ENCODE results near the gene ADAMTS5. TPM values are rescaled to one million over a fixed set of nuclear protein-coding genes. Genes with fewer than 3 reads are reported as not detected.

The ADAMTS5 gene
- total RNA-seq, 2 donors from 2014 or later, result not detected

GRCh38 chr21:26939601-26940111 is 27.2 kb downstream of the ADAMTS5 start:
- Mint-ChIP-seq H3K27me3 (ENCODE audit: low read depth) (peaks cover 7% of the 10 kb centered on the region), H3K36me3 (ENCODE audit: insufficient read depth in 2 of 2) (no peaks in the 10 kb centered on the region), H3K27ac (no peak overlapping the region), H3K9me3 (peaks cover 0 to 2% of the 10 kb centered on the region in 2 donors), H3K4me3 (no peak overlapping the region), H3K4me1 (ENCODE audit: low read depth) (no peaks in the 10 kb centered on the region)
- ATAC-seq (replicated peaks in 1 of 2), result no peak
- no peak for DNase-seq

DNA sequence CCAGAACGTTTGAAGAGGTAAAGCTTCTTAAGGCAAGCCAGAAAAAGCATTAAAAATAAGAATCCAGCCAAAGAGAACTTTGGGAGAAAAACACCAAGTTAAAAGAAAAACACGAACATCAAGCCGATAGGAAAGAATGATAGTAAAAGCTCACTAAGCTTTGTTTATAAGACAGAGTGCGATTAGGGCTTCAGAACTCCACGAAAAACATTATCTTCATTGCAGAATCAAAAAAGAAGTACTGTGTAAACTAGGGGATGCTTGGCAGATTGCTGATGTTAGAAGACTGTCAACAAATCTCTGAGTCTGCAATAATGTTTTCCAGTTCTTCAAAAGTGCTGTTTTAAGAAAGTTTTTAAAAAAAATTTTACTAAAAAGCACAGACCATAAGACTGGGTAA is 30.2 kb downstream of the ADAMTS5 start:
- no peak for DNase-seq
- Mint-ChIP-seq H3K36me3 (ENCODE audit: insufficient read depth in 2 of 2) (no peaks in the 10 kb centered on the region), H3K4me1 (ENCODE audit: low read depth) (no peaks in the 10 kb centered on the region), H3K27me3 (ENCODE audit: low read depth) (no peaks in the 10 kb centered on the region), H3K27ac (no peak overlapping the region), H3K9me3 (peaks cover 0 to 2% of the 10 kb centered on the region in 2 donors), H3K4me3 (no peak overlapping the region)
- ATAC-seq (replicated peaks in 1 of 2), result no peak

GRCh38 chr21:26935977-26936376 is 30.9 kb downstream of the ADAMTS5 start:
- no peaks in the 10 kb centered on the region for H3K27me3 Mint-ChIP-seq (ENCODE audit: low read depth)

DNA sequence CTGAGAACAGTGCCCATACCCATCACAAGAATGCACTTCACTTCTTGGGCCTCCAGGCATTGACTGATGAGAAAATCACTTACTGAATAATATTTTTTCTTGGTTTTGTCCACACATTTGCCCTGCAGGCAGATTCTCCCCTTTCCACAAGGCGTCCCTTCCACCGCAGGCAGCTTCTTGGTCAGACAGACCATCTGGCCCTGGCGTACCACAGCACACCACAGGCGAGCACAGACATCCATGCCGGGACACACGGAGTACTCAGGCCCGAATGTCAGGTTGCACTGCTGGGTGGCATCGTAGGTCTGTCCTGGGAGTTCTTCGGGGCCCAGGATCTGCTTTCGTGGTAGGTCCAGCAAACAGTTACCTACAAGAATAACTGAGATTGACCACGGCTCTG is 32.5 kb downstream of the ADAMTS5 start:
- Mint-ChIP-seq H3K27me3 (ENCODE audit: low read depth) (no peaks in the 10 kb centered on the region), H3K36me3 (ENCODE audit: insufficient read depth in 2 of 2) (no peaks in the 10 kb centered on the region), H3K4me1 (ENCODE audit: low read depth) (no peaks in the 10 kb centered on the region), H3K9me3 (peaks cover 0 to 2% of the 10 kb centered on the region in 2 donors), H3K27ac (no peak overlapping the region), H3K4me3 (no peak overlapping the region)
- no peak for DNase-seq
- ATAC-seq (replicated peaks in 1 of 2), result no peak

More at GRCh38 chr21:26935977-26936376, 30.9 kb downstream of the ADAMTS5 start:
- Mint-ChIP-seq H3K36me3 (ENCODE audit: insufficient read depth in 2 of 2) (no peaks in the 10 kb centered on the region), H3K27ac (no peak overlapping the region), H3K4me3 (no peak overlapping the region), H3K9me3 (peaks cover 0 to 2% of the 10 kb centered on the region in 2 donors), H3K4me1 (ENCODE audit: low read depth) (no peaks in the 10 kb centered on the region)
- no peak for ATAC-seq (replicated peaks in 1 of 2)
- DNase-seq, result no peak

- no peak overlapping the region for H3K27ac Mint-ChIP-seq
- no peaks in the 10 kb centered on the region for H3K9me3 Mint-ChIP-seq
- no peaks in the 10 kb centered on the region for H3K4me1 Mint-ChIP-seq (ENCODE audit: low read depth)
- no peak for ATAC-seq (replicated peaks in 1 of 2)
- H3K4me3 Mint-ChIP-seq, result no peak overlapping the region
- no peaks in the 10 kb centered on the region for H3K27me3 Mint-ChIP-seq (ENCODE audit: low read depth)
- DNase-seq, result no peak
- H3K36me3 Mint-ChIP-seq (ENCODE audit: insufficient read depth in 2 of 2), result no peaks in the 10 kb centered on the region
Observed at GRCh38 chr21:26933448-26933847, 33.4 kb downstream of the ADAMTS5 start.

DNA sequence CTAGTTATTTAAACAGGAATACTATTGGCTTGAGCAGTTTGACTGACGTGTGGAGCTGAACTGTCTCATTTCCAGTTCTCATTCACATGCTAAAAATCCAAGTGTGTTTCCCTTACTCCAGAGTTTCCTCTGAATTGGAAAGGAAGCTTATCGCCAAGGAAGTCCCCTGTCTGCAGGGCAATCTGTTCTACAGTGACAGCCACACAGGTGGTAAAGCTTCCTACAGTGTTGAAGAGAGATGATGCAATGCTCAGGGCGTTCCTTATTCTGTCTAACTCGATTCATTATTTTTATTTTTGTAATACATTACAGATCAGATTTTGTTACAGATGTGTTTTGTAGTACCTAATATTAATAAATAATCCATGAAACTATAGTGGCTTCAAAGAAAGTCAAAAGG is 41.3 kb downstream of the ADAMTS5 start:
- Mint-ChIP-seq H3K36me3 (ENCODE audit: insufficient read depth in 2 of 2) (no peaks in the 10 kb centered on the region), H3K27ac (no peak overlapping the region), H3K27me3 (ENCODE audit: low read depth) (no peaks in the 10 kb centered on the region), H3K4me3 (no peak overlapping the region), H3K9me3 (peaks cover 0 to 2% of the 10 kb centered on the region in 2 donors), H3K4me1 (ENCODE audit: low read depth) (no peaks in the 10 kb centered on the region)
- ATAC-seq (replicated peaks in 1 of 2) (no peak), DNase-seq (no peak)

GRCh38 chr21:26925122-26925521 is 41.8 kb downstream of the ADAMTS5 start:
- no peak overlapping the region for H3K4me3 Mint-ChIP-seq
- ATAC-seq (replicated peaks in 1 of 2) (no peak), DNase-seq (no peak)
- no peaks in the 10 kb centered on the region for H3K4me1 Mint-ChIP-seq (ENCODE audit: low read depth)
- H3K9me3 Mint-ChIP-seq, result peaks cover 0 to 2% of the 10 kb centered on the region in 2 donors
- H3K27ac Mint-ChIP-seq, result no peak overlapping the region
- H3K27me3 Mint-ChIP-seq (ENCODE audit: low read depth), result no peaks in the 10 kb centered on the region
- H3K36me3 Mint-ChIP-seq (ENCODE audit: insufficient read depth in 2 of 2), result no peaks in the 10 kb centered on the region

GRCh38 chr21:26923986-26924385 is 42.9 kb downstream of the ADAMTS5 start:
- Mint-ChIP-seq H3K27me3 (ENCODE audit: low read depth) (no peaks in the 10 kb centered on the region), H3K4me3 (no peak overlapping the region), H3K4me1 (ENCODE audit: low read depth) (no peaks in the 10 kb centered on the region), H3K9me3 (peaks cover 0 to 2% of the 10 kb centered on the region in 2 donors), H3K36me3 (ENCODE audit: insufficient read depth in 2 of 2) (no peaks in the 10 kb centered on the region), H3K27ac (no peak overlapping the region)
- DNase-seq, result no peak
- no peak for ATAC-seq (replicated peaks in 1 of 2)

- no peaks in the 10 kb centered on the region for H3K27me3 Mint-ChIP-seq (ENCODE audit: low read depth)
- DNase-seq (no peak), ATAC-seq (replicated peaks in 1 of 2) (no peak)
- H3K4me3 Mint-ChIP-seq, result no peak overlapping the region
- H3K36me3 Mint-ChIP-seq (ENCODE audit: insufficient read depth in 2 of 2), result no peaks in the 10 kb centered on the region
- no peak overlapping the region for H3K27ac Mint-ChIP-seq
- no peaks in the 10 kb centered on the region for H3K4me1 Mint-ChIP-seq (ENCODE audit: low read depth)
- peaks cover 0 to 2% of the 10 kb centered on the region in 2 donors for H3K9me3 Mint-ChIP-seq
Observed at GRCh38 chr21:26920055-26920454, 46.8 kb downstream of the ADAMTS5 start.

DNA sequence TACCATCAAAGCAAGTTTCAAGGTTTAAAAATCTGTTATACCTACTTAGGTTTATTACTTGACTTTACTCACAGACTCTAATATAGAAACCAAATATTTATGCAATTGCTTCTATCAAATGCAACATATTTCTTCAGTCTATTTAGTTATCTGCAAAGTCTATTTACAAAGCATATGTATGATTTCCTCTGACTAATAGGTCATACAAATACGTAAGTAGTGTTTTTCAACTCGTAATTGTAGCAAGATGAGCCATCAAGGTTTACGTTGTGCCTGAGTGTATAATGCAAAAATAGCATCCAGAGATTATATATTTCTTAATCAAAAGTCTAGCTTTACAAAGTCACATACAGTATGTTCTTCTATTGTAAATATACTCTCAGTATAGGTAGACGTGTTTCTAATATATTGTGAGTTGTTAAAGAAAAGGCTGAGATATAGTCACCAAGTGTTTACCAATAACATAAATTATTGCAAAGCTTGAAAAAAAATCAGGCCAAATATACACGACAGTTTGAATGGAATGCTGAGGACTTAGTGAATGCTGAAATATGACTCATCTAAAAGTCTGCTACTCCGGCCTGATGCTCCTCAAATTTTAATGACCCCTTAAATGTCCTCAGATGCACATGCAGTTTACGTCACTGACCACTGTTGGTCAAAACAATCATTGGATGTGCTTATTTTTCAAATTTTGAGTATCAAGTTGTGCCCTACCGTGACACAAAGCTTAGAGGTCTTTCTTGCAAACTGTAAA is 48.4 kb downstream of the ADAMTS5 start:
- Mint-ChIP-seq H3K36me3 (ENCODE audit: insufficient read depth in 2 of 2) (no peaks in the 10 kb centered on the region), H3K9me3 (peaks cover 1 to 2% of the 10 kb centered on the region in 2 donors), H3K27me3 (ENCODE audit: low read depth) (peaks cover 11% of the 10 kb centered on the region), H3K4me3 (no peak overlapping the region), H3K27ac (no peak overlapping the region), H3K4me1 (ENCODE audit: low read depth) (no peaks in the 10 kb centered on the region)
- no peak for DNase-seq
- ATAC-seq (replicated peaks in 1 of 2), result no peak

GRCh38 chr21:26916799-26917198 is 50.1 kb downstream of the ADAMTS5 start:
- no peak for ATAC-seq (replicated peaks in 1 of 2)
- no peak overlapping the region for H3K27ac Mint-ChIP-seq
- H3K36me3 Mint-ChIP-seq (ENCODE audit: insufficient read depth in 2 of 2), result no peaks in the 10 kb centered on the region
- H3K9me3 Mint-ChIP-seq, result peaks cover 1 to 2% of the 10 kb centered on the region in 2 donors
- H3K4me3 Mint-ChIP-seq, result no peak overlapping the region
- peaks cover 11% of the 10 kb centered on the region for H3K27me3 Mint-ChIP-seq (ENCODE audit: low read depth)
- H3K4me1 Mint-ChIP-seq (ENCODE audit: low read depth), result no peaks in the 10 kb centered on the region
- no peak for DNase-seq

DNA sequence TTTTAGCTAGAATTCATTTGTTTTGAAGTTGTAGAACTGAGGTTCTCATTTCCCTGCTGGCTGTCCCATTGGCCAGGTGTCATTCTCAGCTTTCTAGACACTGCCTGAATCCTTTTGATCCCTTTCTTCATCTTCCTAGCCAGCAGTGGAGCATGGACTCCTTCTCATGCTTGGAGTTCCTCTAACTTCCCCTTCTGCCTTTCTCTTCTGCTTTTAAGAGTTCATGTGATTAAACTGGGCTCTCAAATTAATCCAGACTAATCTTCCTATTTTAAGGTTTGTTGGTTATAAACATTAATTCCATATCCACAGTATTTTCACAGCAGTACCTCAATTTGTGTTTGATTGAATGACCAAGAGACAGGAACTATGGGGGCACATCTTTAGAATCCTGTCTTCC is 52.3 kb downstream of the ADAMTS5 start:
- Mint-ChIP-seq H3K36me3 (ENCODE audit: insufficient read depth in 2 of 2) (no peaks in the 10 kb centered on the region), H3K27ac (no peak overlapping the region), H3K4me3 (no peak overlapping the region), H3K4me1 (ENCODE audit: low read depth) (no peaks in the 10 kb centered on the region), H3K27me3 (ENCODE audit: low read depth) (peaks cover 11% of the 10 kb centered on the region), H3K9me3 (peaks cover 1 to 2% of the 10 kb centered on the region in 2 donors)
- ATAC-seq (replicated peaks in 1 of 2), result no peak
- no peak for DNase-seq

DNA sequence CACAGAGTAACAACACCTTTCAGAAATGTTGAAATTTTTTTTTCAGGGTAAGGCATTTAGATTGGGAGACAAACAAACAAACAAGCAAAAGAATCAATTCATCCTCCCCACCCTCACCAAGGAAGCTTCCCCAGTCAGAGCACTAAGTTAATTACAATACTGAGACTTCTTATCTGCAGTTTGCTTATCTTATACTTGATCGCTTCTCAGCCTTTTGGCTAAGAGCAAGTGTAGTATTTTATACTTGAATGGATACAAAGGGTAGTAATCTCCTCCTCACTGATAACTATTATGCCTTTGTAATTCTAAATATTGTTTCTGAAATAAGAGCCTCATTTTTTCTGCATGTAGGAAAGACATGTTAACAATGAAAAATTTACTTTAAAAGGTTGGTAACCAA is 54.4 kb downstream of the ADAMTS5 start:
- H3K9me3 Mint-ChIP-seq, result peaks cover 1 to 2% of the 10 kb centered on the region in 2 donors
- H3K4me1 Mint-ChIP-seq (ENCODE audit: low read depth), result no peaks in the 10 kb centered on the region
- H3K4me3 Mint-ChIP-seq, result no peak overlapping the region

GRCh38 chr21:26909972-26910371 is 56.9 kb downstream of the ADAMTS5 start:
- Mint-ChIP-seq H3K4me1 (ENCODE audit: low read depth) (no peaks in the 10 kb centered on the region), H3K27ac (no peak overlapping the region)

More for the DNA sequence above, 54.4 kb downstream of the ADAMTS5 start:
- Mint-ChIP-seq H3K27ac (no peak overlapping the region), H3K36me3 (ENCODE audit: insufficient read depth in 2 of 2) (no peaks in the 10 kb centered on the region), H3K27me3 (ENCODE audit: low read depth) (peaks cover 11% of the 10 kb centered on the region)
- DNase-seq, result no peak
- no peak for ATAC-seq (replicated peaks in 1 of 2)

More at GRCh38 chr21:26909972-26910371, 56.9 kb downstream of the ADAMTS5 start:
- DNase-seq, result no peak
- H3K27me3 Mint-ChIP-seq (ENCODE audit: low read depth), result peaks cover 11% of the 10 kb centered on the region
- no peak overlapping the region for H3K4me3 Mint-ChIP-seq
- H3K9me3 Mint-ChIP-seq, result peaks cover 1 to 2% of the 10 kb centered on the region in 2 donors
- ATAC-seq (replicated peaks in 1 of 2), result no peak
- no peaks in the 10 kb centered on the region for H3K36me3 Mint-ChIP-seq (ENCODE audit: insufficient read depth in 2 of 2)
